ENCODE measurements around the gene C2orf81. TPM values are rescaled to one million over a fixed set of nuclear protein-coding genes. Genes with fewer than 3 reads are reported as not detected.

C2orf81 gene
- polyA plus RNA-seq, 1 of the 3 experiments (the other 2 are of a cell fraction), result 2.5 TPM

GRCh38 chr2:74399785-74400184 is 21.6 kb downstream of the C2orf81 start:
- no peaks in the 10 kb centered on the region for H3K4me1 ChIP-seq (ENCODE audit: control insufficient read depth in 1 of 2, insufficient read depth in 2 of 2, low read depth in 1 of 2, low read length in 1 of 2)
- H3K9me2 ChIP-seq, result no peaks in the 10 kb centered on the region
- peak overlapping the region; percentile 69 for H2AFZ ChIP-seq (ENCODE audit: low read depth)
- TF ChIP-seq TEAD4 (IDR thresholded peaks at IDR 0.05; ENCODE audit: borderline replicate concordance, insufficient read depth), result no peak
- no peak for TF ChIP-seq NRF1 (IDR thresholded peaks at IDR 0.05; ENCODE audit: low read depth, low read length)
- no peak for TF ChIP-seq RFX5 (IDR thresholded peaks at IDR 0.05; ENCODE audit: low read length)
- no peak for TF ChIP-seq MAX (IDR thresholded peaks at IDR 0.05; ENCODE audit: low read depth)
- no peak for TF ChIP-seq EP300 (IDR thresholded peaks at IDR 0.05; ENCODE audit: borderline replicate concordance in 1 of 2, low read depth in 1 of 2, low read length in 1 of 2)
- no peak for TF ChIP-seq CHD2 (IDR thresholded peaks at IDR 0.05; ENCODE audit: low read length, partially characterized antibody)
- no peak for TF ChIP-seq RXRA (IDR thresholded peaks at IDR 0.05; ENCODE audit: borderline replicate concordance, low read depth)
- no peak for TF ChIP-seq YY1 (IDR thresholded peaks at IDR 0.05; ENCODE audit: low read depth)
- no peak for TF ChIP-seq SIN3A (IDR thresholded peaks at IDR 0.05; ENCODE audit: borderline replicate concordance, low read depth, low read length)
- TF ChIP-seq IRF3 (IDR thresholded peaks at IDR 0.05; ENCODE audit: low read depth, low read length), result no peak
- no peak for TF ChIP-seq USF2 (IDR thresholded peaks at IDR 0.05; ENCODE audit: borderline replicate concordance, low read depth, low read length)
- TF ChIP-seq MXI1 (IDR thresholded peaks at IDR 0.05; ENCODE audit: low read depth, low read length), result no peak
- TF ChIP-seq RCOR1 (IDR thresholded peaks at IDR 0.05; ENCODE audit: low read length), result no peak
- peak; percentile 61 for TF ChIP-seq CTCF (IDR thresholded peaks at IDR 0.05)
- peak; percentile 28; the same call in 1 of the 2 replicates for TF ChIP-seq SMC3 (IDR thresholded peaks at IDR 0.05; ENCODE audit: low read depth, low read length)
- TF ChIP-seq JUND (IDR thresholded peaks at IDR 0.05), result no peak
- TF ChIP-seq REST (IDR thresholded peaks at IDR 0.05; ENCODE audit: low read depth, low read length), result no peak
- TF ChIP-seq RAD21 (IDR thresholded peaks at IDR 0.05; ENCODE audit: low read length), result peak; percentile 58
- no peak for TF ChIP-seq FOXM1 (IDR thresholded peaks at IDR 0.05; ENCODE audit: low read depth)
- no peak for TF ChIP-seq PBX3 (IDR thresholded peaks at IDR 0.05)
- no peak for TF ChIP-seq NFIC (IDR thresholded peaks at IDR 0.05; ENCODE audit: borderline replicate concordance)
- H3K79me2 ChIP-seq (ENCODE audit: insufficient read depth), result no peaks in the 10 kb centered on the region
- no peaks in the 10 kb centered on the region for H4K20me1 ChIP-seq (ENCODE audit: insufficient read depth)
- H3K9ac ChIP-seq, result no peak overlapping the region
- no peaks in the 10 kb centered on the region for H3K9me3 ChIP-seq
- no peaks in the 10 kb centered on the region for H3K36me3 ChIP-seq (replicated peaks in 1 of 2; ENCODE audit: control insufficient read depth in 1 of 2, insufficient read depth in 2 of 2, low read length in 1 of 2)
- POLR2A ChIA-PET, result no interaction called here
- DNase-seq, result peak; percentile 54
- H3K27me3 ChIP-seq (ENCODE audit: insufficient read depth), result no peaks in the 10 kb centered on the region
- CTCF ChIA-PET, result interaction anchor here (0.7 to 3.2 kb wide), 9 partner anchors 8 to 576 kb away, joined by 3 to 18 read pairs (median 4); partner anchors contain the start of gene WBP1
- H3K4me2 ChIP-seq, result no peak overlapping the region
- H3K27ac ChIP-seq (ENCODE audit: low read depth in 2 of 2, low read length in 1 of 2), result no peak overlapping the region
- no peak overlapping the region for H3K4me3 ChIP-seq (ENCODE audit: low read depth in 2 of 2, low read length in 1 of 2)
- no peaks in the 10 kb centered on the region for H3F3A ChIP-seq (replicated peaks; ENCODE audit: insufficient read depth)
